K562 (cell line): ENCODE results near the gene IGSF8.

ENCODE experiments used
- ELF1 ChIP-seq: fragments of 200-800 bp; sonication (Bioruptor generic); IDR thresholded peaks from 2 replicates; pipeline ENCODE4 v1.6.1; 2016; ENCODE audit warnings: missing genetic modification characterization, missing compliant biosample characterization
- FOXK2 ChIP-seq, 2 experiments: fragments of 450-650 bp; IDR thresholded peaks in 1 of 2; conservative IDR thresholded peaks in 1 of 2; 2 replicates each; pipeline ENCODE4 v1.6.1; 2016; ENCODE audit warnings: low read depth in 2 of 2, mild to moderate bottlenecking in 1 of 2
- MAFK ChIP-seq: IDR thresholded peaks from 2 replicates; pipeline ENCODE4 v1.6.1; 2011; ENCODE audit warnings: low read length, improper control_type of control experiment
- MXI1 ChIP-seq: IDR thresholded peaks from 2 replicates; pipeline ENCODE4 v1.6.1; 2011; ENCODE audit warnings: low read depth, mild to moderate bottlenecking, improper control_type of control experiment, low read length
- PHF20 ChIP-seq: fragments of 450-650 bp; IDR thresholded peaks from 2 replicates; pipeline ENCODE4 v1.6.1; 2018; ENCODE audit not compliant: partially characterized antibody
- POLR2AphosphoS5 ChIP-seq: IDR thresholded peaks from 2 replicates; pipeline ENCODE4 v1.6.1; 2011; ENCODE audit warnings: mild to moderate bottlenecking, low read depth, low read length, moderate library complexity; ENCODE audit not compliant: control insufficient read depth, insufficient read depth
- POLR2G ChIP-seq: fragments of 200-400 bp; formaldehyde crosslinking; IDR thresholded peaks from 2 replicates; pipeline ENCODE4 v1.6.1; 2017; ENCODE audit warnings: low read depth, mild to moderate bottlenecking, antibody characterized with exemption, low read length, moderate library complexity
- RB1 ChIP-seq: fragments of 450-650 bp; IDR thresholded peaks from 2 replicates; pipeline ENCODE4 v1.6.1; 2017; ENCODE audit warnings: low read depth, mild to moderate bottlenecking
- TAF1 ChIP-seq: IDR thresholded peaks from 2 replicates; pipeline ENCODE4 v1.6.1; 2011; ENCODE audit warnings: mild to moderate bottlenecking, low read length, moderate library complexity; ENCODE audit not compliant: insufficient read depth, control insufficient read depth, severe bottlenecking; ENCODE audit errors: extremely low read depth
- TARDBP ChIP-seq: fragments of 450-650 bp; IDR thresholded peaks from 2 replicates; pipeline ENCODE4 v1.6.1; 2016
- TCF3 ChIP-seq: sonication (generic); formaldehyde crosslinking; IDR thresholded peaks from 2 replicates; pipeline ENCODE4 v1.4.0; 2020; ENCODE audit warnings: mild to moderate bottlenecking, missing genetic modification reagents
- TCF7 ChIP-seq: sonication (generic); IDR thresholded peaks from 2 replicates; pipeline ENCODE4 v1.6.1; 2016; ENCODE audit warnings: antibody characterized with exemption, borderline replicate concordance
- ZNF324 ChIP-seq: fragments of 250-450 bp; sonication (Bioruptor Pico); IDR thresholded peaks from 2 replicates; pipeline ENCODE4 v1.4.0; 2020; ENCODE audit warnings: mild to moderate bottlenecking

- TF ChIP-seq ZNF324 (CRISPR knock-in tag): no peak
- TF ChIP-seq POLR2AphosphoS5: no peak
- TF ChIP-seq TCF7: no peak
- no peak for TF ChIP-seq TARDBP
- TF ChIP-seq POLR2G: no peak
- no peak for TF ChIP-seq ELF1 (tag)
- TF ChIP-seq TCF3 (CRISPR knock-in tag): no peak
- TF ChIP-seq MAFK: no peak
- TF ChIP-seq TAF1: no peak
- no peak for TF ChIP-seq FOXK2 (conservative IDR thresholded peaks at IDR 0.05 in 1 of 2, IDR thresholded peaks at IDR 0.05 in 1 of 2; ENCODE audit: low read depth in 2 of 2)
- no peak for TF ChIP-seq PHF20
- TF ChIP-seq MXI1: no peak
- TF ChIP-seq RB1: no peak
Observed at GRCh38 chr1:160080381-160081100, 17.9 kb downstream of the IGSF8 start.
